GOT3 (cell line): ENCODE data around the gene FHIP1A.
"Not testable (repeated sequence)": the region's sequence is repeated elsewhere in the genome, so short reads cannot be mapped to it uniquely, and the experiment has no call there.

ENCODE experiments used
- DNase-seq: peaks from one replicate; lab custom pipeline; 2025; ENCODE audit warnings: mixed read lengths; lab: John Stamatoyannopoulos, UW

Gene FHIP1A

DNA sequence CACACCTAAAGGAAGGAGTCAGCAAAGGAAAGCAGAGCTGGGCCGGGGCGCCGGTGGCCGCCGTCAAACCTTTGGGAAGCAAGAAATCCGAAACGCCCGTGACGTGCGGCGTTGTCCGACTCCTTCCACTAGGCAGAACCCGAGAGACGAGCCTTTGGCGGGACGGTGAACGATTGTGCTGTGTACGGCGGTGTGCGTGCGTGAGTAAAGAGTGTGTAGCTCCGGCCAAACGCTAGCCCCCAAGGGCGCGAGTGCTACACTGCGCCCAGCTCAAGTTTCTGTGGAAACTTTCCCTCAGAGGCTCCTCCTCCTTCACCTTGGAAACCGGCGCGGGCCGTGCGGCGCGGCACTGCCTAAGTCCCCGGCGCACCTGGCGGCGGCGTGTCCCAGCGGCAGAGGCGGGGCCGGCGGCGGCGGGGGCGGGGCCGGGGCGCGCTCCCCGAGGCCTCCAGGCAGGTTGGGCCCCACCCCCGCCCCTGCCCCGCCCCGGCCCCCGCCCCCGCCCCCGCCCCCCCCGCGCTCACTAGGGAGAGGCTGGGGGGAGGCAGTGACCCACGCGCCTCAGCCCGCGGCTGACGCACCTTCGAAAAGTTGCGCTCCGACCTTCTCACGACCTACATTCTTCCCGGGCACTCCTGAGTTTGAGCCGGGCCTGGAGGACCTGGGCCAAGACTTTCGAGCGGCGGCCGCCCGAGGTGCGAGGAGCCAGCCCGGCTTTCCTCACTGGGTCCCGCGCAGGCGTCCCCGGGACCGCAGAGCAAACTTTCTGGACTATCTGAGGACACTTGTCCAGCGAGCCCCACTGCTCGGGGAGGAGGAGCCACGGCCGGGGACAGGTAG is at the start of gene FHIP1A:
Gene FHIP1A, plus strand, starts transcription at position 547 of the 840 bp plus-strand sequence. CDS start 157,084 bp downstream, outside the sequence.
- no peak for DNase-seq

DNA sequence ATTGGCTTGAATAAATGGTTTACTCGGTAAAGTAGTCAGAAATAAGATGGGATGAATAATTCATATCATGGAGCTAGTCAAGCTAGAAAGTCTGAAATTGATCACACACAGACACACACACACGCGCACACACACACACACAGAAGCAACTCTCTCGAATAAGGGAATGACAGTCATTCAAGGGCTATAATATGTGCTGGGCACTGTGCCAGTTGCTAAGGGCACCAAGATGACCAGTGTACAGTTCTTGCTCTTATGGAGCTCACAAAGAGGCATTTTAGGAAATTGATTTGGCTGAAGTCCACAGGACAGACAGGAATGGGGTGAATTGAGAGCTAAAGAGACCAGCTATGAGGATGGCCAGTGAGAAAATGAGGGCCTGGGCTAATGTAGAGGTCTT is 49.4 kb upstream of the FHIP1A start:
- no peak for DNase-seq

DNA sequence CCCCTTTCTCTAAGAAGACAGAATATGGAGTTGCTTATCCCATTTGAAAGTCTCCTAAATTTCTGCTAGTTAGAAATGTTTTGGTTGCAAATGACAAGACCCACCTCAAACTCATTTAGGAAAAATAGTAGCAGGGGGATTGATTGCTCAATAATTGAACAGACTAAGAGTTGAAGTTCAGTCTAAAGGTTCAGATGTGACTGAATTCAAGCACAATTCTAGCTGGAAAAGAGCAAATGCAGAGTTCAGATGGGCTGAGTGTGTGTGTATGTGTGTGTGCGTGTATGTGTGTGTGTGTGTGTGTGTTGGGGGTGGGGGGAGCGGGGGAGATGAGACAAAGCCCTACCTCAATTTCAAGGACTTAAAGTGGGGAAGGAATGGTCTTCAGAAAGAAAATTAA is 47.9 kb upstream of the FHIP1A start:
- no peak for DNase-seq

DNA sequence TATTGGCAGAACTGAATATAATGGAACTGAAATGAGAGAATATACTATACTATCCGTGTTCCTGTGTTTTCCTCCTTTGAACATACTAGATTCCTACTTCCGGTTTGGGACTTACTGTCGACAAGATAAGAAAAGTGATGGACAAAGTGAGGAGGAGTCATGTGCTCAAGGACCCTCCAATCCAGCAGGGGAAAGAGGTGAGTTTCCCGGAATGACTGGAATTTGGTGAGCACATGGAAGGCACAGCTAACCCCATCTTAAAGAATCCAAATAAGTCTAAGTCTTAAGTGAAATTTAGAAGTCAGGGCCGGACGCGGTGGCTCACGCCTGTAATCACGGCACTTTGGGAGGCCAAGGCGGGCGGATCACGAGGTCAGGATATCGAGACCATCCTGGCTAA is 47.0 kb upstream of the FHIP1A start:
- DNase-seq: no peak

DNA sequence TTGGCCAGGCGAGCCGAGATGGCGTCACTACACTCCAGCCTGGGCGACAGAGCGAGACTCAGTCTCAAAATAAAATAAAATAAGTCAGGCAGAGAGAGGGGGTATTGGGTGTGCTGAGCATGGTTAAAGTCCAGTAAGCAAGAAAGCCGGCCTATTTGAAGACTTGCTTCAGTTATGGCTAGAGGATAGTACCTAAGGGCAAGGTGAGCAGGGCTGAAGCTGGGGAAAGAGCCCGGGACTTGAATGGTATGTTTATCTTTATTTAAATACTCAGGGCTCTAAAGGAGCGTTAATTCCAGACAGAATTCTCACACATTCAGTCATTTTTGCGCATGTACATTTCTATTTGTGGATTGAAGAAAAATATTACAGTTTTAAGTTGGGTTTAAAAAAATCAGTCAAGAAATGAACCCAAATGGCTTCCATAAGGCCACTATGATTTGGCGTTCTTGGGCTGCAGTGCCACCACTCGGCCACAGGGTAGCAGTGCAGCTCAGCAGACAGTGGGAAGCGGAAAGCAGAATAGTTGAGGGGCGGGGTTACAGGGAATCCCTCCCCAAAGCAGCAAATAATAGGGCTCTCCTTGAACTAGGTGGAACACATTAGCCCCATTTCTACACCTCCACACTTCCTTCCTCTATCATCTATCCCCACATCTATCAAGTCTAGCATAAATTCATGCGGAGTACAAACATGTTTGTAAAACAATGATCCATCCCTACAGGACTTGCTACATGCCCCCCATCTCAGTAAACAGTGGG is 46.4 kb upstream of the FHIP1A start:
- DNase-seq: peak; percentile 10

DNA sequence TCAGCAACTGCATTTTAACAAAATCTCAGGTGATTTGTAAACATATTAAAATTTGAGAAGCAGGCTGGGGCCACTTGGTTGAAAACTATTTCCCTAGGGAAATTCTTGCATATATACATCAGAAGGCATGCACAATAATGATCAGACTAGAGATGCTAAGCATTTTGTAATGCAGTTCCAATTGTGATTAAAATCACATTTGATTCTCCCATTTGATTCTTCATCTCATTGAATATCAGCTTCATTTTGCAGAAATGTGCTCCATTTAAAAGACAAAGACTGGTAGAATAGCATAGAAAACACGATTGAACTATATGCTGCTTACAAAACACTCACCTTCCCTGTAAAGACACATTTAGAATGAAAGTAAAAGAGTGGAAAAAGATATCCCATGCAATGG is 32.4 kb upstream of the FHIP1A start:
- DNase-seq: no peak

DNA sequence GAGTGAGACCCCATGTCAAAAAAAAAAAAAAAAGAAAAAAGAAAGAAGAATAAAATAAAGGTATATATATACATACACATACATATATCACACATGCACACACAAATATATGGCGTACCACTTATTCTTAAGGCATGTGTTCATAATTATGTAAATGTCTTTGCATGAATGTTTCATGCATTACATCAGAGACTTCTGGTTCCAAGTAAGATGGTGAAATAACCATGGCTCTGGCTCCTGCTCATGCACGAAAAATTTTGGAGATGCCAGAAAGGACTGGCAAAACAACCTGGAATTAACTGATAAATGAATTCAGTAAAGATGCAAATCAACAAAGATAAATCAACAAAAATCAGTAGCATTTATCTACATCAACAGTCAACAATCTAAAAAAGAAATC is 19.7 kb upstream of the FHIP1A start:
- no peak for DNase-seq

DNA sequence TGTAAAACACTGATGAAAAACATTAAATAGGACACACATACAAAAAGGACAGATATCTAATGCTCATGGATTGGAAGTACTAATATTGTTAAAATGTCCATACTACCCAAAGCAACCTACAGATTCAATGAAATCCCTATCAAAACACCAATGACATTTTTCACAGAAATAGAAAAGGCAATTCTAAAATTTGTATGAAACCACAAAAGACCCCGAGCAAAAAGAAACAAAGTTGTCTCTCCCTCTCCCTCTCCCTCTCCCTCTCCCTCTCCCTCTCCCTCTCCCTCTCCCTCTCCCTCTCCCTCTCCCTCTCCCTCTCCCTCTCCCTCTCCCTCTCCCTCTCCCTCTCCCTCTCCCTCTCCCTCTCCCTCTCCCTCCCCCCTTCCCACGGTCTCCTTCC is 19.2 kb upstream of the FHIP1A start:
- DNase-seq: not testable (repeated sequence)

DNA sequence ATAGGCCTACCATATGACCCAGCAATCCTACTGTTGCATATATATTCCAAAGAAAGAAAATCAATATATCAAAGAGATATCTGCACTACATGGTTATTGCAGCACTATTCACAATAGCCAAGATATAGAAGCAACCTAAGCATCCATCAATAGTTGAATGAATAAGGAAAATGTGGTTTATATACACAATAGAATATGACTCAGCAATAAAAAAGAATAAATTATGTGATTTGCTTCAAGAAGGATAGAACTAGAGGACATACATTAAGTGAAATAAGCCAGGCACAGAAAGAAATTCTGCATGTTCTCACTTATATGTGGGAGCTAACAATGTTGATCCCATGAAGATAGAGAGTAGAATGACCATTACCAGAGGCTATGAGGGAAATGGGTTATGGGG is 13.1 kb upstream of the FHIP1A start:
- DNase-seq: no peak

DNA sequence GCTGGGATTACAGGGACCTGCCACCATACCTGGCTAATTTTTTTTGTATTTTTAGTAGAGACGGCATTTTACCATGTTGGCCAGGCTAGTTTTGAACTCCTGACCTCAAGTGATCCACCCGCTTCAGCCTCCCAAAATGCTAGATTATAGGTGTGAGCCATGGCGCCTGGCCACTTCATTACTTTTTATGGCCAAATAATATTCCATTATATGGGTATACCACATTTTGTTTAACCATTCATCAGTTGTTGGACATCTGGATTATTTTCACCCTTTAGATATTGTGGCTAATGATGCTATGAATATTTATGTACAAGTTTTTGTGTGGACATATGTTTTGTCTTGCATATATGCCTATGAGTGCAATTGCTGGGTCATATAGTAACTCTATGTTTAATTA is 8.6 kb upstream of the FHIP1A start:
- DNase-seq: no peak

DNA sequence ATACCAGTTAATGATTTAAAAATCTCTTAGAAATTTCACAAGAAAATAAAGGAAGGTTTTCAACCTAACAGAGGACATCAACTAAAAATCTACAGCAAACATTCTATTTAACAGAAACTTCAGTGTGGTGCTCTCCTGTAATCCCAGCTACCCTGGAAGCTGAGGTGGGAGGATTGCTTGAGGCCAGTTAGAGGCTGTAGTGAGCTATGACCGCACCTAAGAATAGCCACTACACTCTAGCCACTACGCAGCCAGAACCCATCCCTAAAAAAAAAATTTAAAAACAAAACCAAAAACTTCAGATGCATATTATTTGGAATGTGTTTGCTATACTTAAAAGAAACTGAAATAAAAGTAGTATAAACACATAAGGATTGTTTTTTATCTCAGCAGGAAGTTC is 7.2 kb upstream of the FHIP1A start:
- DNase-seq: no peak

DNA sequence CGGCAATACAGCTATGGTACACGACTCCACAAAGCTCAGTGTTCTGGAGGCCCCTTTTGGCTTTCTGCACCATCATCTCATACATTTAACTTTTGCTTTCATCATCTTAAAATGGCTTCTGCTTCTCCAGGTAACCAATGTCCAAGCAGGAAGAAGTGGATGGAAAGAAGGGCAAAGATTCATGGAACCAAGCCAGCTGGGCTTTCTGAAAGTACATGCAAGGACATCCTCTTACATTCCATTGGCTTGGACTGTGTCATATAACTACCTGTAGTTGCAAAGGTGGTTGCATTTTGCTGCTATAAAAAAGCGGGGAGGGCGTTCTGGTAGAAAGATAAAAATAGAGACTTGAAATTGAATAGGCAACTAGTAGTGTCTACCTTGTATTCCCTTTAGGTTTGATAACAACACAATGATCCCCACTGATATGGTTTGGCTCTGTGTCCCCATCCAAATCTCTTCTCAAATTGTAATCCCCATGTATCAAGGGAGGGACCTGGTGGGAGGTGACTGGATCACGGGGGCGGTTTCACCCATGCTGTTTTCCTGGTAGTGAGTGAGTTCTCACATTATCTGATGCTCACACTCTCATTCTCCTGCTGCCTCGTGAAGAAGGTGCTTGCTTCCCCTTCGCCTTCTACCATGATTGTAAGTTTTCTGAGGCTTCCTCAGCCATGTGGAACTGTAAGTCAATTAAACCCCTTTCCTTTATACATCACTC is 6.7 kb upstream of the FHIP1A start:
- DNase-seq: no peak

DNA sequence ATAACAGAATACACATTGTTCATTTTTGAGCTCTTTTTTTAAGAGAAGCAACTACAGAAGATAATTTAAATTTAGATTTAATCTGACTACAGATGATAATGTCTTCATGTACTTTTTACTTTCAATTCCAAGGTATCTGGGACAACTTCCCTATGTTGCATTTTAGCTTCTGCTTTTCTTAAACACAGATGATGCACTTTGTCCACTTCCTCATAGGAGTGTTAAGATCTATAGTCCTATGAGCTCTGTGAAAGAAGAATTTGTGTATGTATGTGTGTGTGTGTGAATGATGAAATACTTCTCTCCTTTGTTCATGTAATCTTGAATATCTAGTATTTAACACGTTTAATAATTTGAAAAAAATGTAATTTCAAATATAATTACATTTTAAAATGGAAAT is 5.3 kb upstream of the FHIP1A start:
- DNase-seq: no peak

DNA sequence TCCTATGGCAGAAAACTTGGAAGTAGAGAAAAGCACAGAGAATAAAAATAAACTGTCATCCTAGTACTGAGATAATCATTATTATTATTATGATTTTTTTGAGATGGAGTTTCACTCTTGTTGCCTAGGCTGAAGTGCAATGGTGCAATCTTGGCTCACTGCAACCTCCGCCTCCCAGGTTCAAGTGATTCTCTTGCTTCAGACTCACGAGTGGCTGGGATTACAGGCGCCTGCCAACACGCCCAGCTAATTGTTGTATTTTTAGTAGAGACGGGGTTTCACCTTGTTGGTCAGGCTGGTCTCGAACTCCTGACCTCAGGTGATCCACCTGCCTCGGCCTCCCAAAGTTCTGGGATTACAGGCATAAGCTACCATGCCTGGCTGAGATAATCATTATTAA is 4.2 kb upstream of the FHIP1A start:
- not testable (repeated sequence) for DNase-seq

DNA sequence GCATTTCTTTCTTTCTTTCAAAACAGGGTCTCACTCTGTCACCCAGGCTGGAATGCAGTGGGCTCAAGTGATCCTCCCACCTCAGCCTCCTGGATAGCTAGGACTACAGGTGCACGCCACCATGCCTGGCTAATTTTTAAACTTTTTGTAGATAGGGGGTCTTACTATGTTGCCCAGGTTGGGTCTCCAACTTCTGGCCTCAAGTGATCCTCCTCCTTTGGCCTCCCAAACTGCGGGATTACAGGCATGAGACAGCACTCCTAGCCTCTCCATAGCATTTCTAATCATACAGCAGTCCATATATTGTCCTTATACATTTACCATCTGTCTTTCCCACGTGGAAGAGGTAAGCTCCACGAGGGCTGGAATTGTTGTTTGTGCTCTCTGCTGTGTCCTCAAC is 2.0 kb upstream of the FHIP1A start:
- no peak for DNase-seq

DNA sequence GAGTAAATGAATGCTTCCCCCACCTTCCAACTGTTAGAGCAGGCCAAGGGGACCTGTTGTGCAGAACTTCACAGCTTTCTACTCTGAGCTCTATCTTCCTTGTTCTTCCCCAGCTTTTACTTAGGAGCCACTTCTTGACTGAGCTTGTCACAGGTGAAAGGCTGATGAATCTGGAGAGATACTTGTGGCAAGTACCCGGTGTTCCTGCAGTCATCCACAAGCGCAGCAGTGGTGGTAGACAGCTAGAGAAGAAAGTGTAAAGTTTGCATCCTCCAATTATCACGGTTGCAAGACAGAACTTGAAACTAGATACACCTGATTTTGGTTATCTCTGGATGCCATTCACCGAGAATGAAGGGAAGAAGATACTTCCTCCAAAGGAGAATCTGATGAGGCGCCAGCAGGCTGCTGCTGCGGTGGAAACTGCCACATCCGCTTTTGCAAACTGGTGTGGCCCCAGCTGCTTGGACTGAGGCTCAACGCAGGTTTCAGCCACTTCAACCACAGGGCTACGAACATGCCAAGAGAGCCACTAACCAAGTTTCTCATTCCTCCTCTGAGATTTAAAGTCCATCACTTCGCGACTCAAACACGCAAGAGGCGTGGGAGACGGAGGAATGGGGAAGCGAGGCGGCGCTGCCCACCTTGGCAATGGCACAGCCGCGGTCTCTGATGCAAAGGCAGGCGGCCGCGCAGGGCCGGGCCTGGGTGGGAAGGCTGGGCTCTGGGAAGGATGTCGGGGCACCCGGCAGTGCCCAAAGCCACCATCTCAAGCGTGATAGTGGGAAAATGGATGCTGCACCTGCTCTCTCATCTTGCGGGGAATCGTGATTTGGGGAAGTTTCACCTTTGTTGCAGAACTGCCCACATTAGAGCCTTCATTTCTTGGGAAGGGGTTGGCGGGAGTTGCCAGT is 1.3 kb upstream of the FHIP1A start:
- DNase-seq: no peak

DNA sequence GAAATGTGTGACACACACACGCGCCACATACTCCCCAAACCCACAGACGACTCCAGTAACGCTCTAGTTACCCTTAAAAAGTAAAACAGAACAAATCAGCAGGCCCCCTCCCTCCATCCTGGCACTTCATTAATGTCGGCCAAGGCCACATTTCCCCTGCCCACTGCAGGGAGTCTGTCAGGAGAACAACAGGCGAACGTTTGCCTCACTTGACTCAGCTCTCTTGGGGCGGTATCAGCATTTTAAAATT is 671 bp upstream of the FHIP1A start:
- DNase-seq: no peak

DNA sequence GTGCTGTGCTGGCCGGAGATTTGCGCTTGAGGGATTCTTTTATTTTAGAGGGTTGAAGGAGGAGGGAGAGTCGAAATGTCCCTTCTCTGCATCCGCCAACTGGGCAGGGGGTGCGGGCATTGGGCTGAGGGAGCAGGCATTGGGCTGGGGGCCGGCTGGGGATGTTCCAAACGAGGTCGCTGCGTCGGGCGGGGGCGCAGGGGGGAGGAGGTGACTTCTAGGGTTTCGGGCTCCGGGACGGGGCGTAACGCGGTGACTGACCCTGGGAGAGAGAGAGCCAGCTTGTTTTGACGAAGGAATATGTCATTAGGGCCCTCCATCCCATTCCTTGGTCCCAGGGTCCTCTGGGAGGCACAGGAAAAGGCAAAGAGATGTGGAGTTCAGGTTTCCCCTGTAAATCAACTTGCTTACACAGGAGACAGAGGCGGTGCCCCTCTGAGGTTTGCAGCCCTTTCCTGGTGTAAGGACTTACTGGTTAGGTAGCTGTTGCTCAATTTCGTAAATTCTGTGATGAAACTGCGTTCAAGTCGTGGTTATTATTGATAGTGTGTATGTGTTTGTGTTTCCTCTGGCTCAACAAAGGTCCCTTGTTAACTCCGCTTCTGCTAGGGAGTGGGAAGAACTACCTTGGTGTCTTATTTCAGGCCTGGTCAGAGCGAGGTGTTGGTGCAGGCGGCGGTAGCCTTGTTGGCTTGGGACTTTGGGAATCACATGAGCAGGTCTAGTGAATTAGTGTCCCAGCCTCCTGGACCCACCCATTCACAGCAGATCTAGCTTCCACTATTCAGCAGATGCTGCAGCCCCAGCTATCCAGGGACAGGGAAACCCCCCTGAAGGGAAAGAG is 716 bp downstream of the FHIP1A start:
- no peak for DNase-seq

DNA sequence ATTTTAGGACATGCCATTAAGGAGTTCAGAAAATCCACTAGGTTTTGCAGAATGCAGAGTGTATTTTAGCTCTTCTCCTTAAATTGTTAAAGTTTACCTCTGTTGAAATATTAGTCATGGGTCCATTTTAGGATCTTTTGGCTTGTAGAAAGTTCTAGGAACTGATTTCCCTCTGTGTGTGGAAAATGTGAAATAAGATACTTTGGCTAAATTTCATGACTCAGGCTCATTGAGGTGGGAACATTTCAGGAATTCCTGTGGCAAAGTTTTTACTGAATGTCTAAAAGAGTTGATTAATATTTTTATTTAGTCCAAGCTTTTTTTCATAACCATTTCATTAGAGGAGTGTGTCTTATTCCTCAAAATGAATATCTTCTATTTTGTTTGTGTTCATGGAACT is 7.0 kb downstream of the FHIP1A start:
- no peak for DNase-seq

DNA sequence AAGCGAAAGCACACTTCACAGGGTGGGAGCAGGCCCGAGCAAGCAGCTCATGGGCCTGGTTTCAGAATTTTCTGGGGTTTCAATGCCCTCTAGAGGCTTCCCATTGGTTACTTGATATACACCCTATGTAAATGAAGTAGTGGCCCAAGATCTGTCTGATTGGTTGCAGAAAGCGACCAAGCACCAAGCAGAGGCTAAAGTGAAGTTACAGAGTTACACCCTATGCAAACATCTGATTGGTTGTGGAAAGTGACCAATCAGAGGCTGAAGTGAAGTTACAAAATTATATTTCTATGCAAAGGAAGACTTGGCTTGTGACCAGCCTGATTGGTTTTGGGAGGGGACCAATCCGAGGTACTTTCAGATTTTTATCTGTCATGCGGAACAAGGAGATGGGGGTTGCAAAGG is 8.2 kb downstream of the FHIP1A start:
- no peak for DNase-seq

DNA sequence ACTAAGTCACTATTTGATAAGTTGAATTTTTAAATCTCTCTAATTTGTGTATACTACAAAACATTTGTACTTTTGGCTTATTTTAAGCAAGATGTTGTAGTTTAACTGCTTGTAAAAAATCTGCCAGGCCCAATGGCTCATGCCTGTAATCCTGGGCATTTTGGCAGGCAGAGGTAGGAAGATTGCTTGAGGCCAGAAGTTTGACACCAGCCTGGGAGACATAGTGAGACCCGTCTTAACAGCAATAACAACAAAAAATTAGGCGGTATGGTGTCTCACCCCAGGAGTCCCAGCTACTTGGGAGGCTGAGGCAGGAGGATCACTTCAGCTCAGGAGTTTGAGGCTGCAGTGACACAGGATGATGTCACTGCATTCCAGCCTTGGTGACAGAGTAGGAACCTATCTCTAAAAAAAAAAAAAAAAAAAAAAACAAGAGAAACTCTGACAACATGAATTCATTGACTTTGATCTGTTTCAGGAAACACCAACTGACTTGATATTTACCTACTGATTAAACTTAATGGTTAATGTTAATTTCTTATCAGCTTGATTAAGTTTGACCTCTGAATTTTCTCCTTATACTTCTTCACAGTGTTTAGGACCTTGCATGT is 8.9 kb downstream of the FHIP1A start:
- no peak for DNase-seq
